Measurements from ENCODE around the gene TAB3. TPM values are rescaled to one million over a fixed set of nuclear protein-coding genes. Genes with fewer than 3 reads are reported as not detected.

TAB3 gene
- total and polyA plus RNA-seq, 10 of the 15 experiments (the other 5 are each of a cell fraction or from before 2014, with no cell fraction given), result 1.7 to 22.1 (median 9.1) TPM

GRCh38 chrX:30910124-30910860 lies 21.2 kb upstream of the TAB3 start (continued):
- TF ChIP-seq E2F4 (IDR thresholded peaks at IDR 0.05; ENCODE audit: low read depth, low read length), result no peak

GRCh38 chrX:30906726-30907125 lies 17.7 kb upstream of the TAB3 start:
- SMC1A ChIA-PET (ENCODE audit: uncharacterized antibody, unreplicated experiment), result no interaction called here
- CTCF ChIA-PET, result no interaction called here
- RAD21 ChIA-PET (ENCODE audit: unreplicated experiment), result no interaction called here

More at GRCh38 chrX:30906726-30907125, 17.7 kb upstream of the TAB3 start:
- POLR2A ChIA-PET, result no interaction called here
- H3K36me3 ChIP-seq (ENCODE audit: control insufficient read depth in 2 of 2, insufficient read depth in 2 of 2, low read length in 1 of 2), result no peaks in the 10 kb centered on the region
- no peak overlapping the region for H3K4me2 ChIP-seq (ENCODE audit: control insufficient read depth, insufficient read depth)
- no peaks in the 10 kb centered on the region for H3K9me3 ChIP-seq (replicated peaks; ENCODE audit: control insufficient read depth, insufficient read depth, low read length)
- in situ Hi-C loops (cut with MboI), result no loop called here
- H3K9ac ChIP-seq (ENCODE audit: control insufficient read depth, insufficient read depth, low read length), result no peak overlapping the region
- no peak for FAIRE-seq
- H3K4me3 ChIP-seq, result no peak overlapping the region
- no peak for DNase-seq (ENCODE audit: low read depth, low spot score)
- no peak for TF ChIP-seq HDAC2 (IDR thresholded peaks at IDR 0.05)
- TF ChIP-seq ZBTB11 (CRISPR knock-in tag; IDR thresholded peaks at IDR 0.05), result no peak
- TF ChIP-seq MYB (IDR thresholded peaks at IDR 0.05; ENCODE audit: borderline replicate concordance, low read depth, low read length), result no peak
- no peak for TF ChIP-seq SUZ12 (IDR thresholded peaks at IDR 0.05; ENCODE audit: unreplicated experiment)
- no peak for TF ChIP-seq PML (IDR thresholded peaks at IDR 0.05; ENCODE audit: low read length)
- no peak for TF ChIP-seq PAX5 (IDR thresholded peaks at IDR 0.05; ENCODE audit: borderline replicate concordance, low read depth, low read length)
- no peak for TF ChIP-seq ZNF384 (IDR thresholded peaks at IDR 0.05; ENCODE audit: borderline replicate concordance, low read depth, low read length)
- no peak for TF ChIP-seq RELA (IDR thresholded peaks at IDR 0.05; ENCODE audit: borderline replicate concordance, partially characterized antibody)
- no peak for TF ChIP-seq KLF5 (IDR thresholded peaks at IDR 0.05; ENCODE audit: partially characterized antibody)
- TF ChIP-seq TCF3 (IDR thresholded peaks at IDR 0.05; ENCODE audit: borderline replicate concordance, insufficient read depth, low read depth, low read length), result no peak
- no peak for TF ChIP-seq SMAD5 (IDR thresholded peaks at IDR 0.05; ENCODE audit: low read depth)
- WGBS (ENCODE audit: insufficient coverage, insufficient replicate concordance, low lambda C conversion rate, missing lambda C conversion rate), result 24% methylated on average over 1 of the region's 1 CpG
- no peaks in the 10 kb centered on the region for H3K79me2 ChIP-seq (ENCODE audit: control insufficient read depth, insufficient read depth, low read length)
- ATAC-seq, result no peak
- no TSS peak for BruUV-seq (replicated peaks)
- intact Hi-C loops (cut with micrococcal nuclease; ENCODE audit: unreplicated experiment), result no loop called here
- no peak overlapping the region for H2AFZ ChIP-seq (ENCODE audit: control insufficient read depth, low read depth, low read length)
- H3K27me3 ChIP-seq (replicated peaks in 1 of 2; ENCODE audit: control insufficient read depth in 2 of 2, insufficient read depth in 2 of 2, low read length in 1 of 2), result no peaks in the 10 kb centered on the region; a peak in 1 of 4 replicates
- no peaks in the 10 kb centered on the region for H3K4me1 ChIP-seq (ENCODE audit: control insufficient read depth, insufficient read depth, low read length)
- no peak overlapping the region for H3K27ac ChIP-seq (ENCODE audit: control insufficient read depth, insufficient read depth)
- H4K20me1 ChIP-seq (ENCODE audit: control insufficient read depth, insufficient read depth), result no peaks in the 10 kb centered on the region

All from GM12878 (cell line).